Measurements from ENCODE around the gene EML6.
A peak's percentile ranks its signal among the peaks of the same experiment; 100 is the strongest.
"Not testable (repeated sequence)": the region's sequence is repeated elsewhere in the genome, so short reads cannot be mapped to it uniquely, and the experiment has no call there.

The EML6 gene

GRCh38 chr2:54723131-54723995 lies at the start of gene EML6:
Gene EML6, plus strand, starts transcription at chr2:54723662. Its CDS starts 1,400 bp downstream, at chr2:54725062.
- DNase-seq: peak; percentile 96

- no peak for DNase-seq
These were observed 48.2 kb upstream of the EML6 start for GRCh38 chr2:54675281-54675680.

- no peak for DNase-seq
These were observed 47.7 kb upstream of the EML6 start for GRCh38 chr2:54675738-54676137.

- no peak for DNase-seq
These were observed 46.8 kb upstream of the EML6 start for GRCh38 chr2:54676656-54677055.

GRCh38 chr2:54677476-54678265 lies 45.8 kb upstream of the EML6 start:
- no peak for DNase-seq

GRCh38 chr2:54678719-54679118 lies 44.7 kb upstream of the EML6 start:
- no peak for DNase-seq

- DNase-seq: no peak
These were observed 42.9 kb upstream of the EML6 start for GRCh38 chr2:54680397-54681041.

GRCh38 chr2:54681416-54681815 lies 42.0 kb upstream of the EML6 start:
- no peak for DNase-seq

GRCh38 chr2:54683596-54683995 lies 39.9 kb upstream of the EML6 start:
- no peak for DNase-seq

- DNase-seq: no peak
These were observed 38.1 kb upstream of the EML6 start for GRCh38 chr2:54685263-54685775.

- no peak for DNase-seq
These were observed 35.8 kb upstream of the EML6 start for GRCh38 chr2:54687595-54688152.

- no peak for DNase-seq
These were observed 31.9 kb upstream of the EML6 start for GRCh38 chr2:54691445-54692135.

GRCh38 chr2:54692556-54692955 lies 30.9 kb upstream of the EML6 start:
- no peak for DNase-seq

GRCh38 chr2:54695378-54695777 lies 28.1 kb upstream of the EML6 start:
- DNase-seq: no peak

GRCh38 chr2:54697934-54698333 lies 25.5 kb upstream of the EML6 start:
- DNase-seq: no peak

- not testable (repeated sequence) for DNase-seq
These were observed 24.5 kb upstream of the EML6 start for GRCh38 chr2:54698926-54699325.

GRCh38 chr2:54699665-54700064 lies 23.8 kb upstream of the EML6 start:
- DNase-seq: no peak

- DNase-seq: no peak
These were observed 22.4 kb upstream of the EML6 start for GRCh38 chr2:54701029-54701428.

- no peak for DNase-seq
These were observed 19.2 kb upstream of the EML6 start for GRCh38 chr2:54704238-54704637.

GRCh38 chr2:54704688-54705605 lies 18.5 kb upstream of the EML6 start:
- no peak for DNase-seq

- DNase-seq: no peak
These were observed 16.8 kb upstream of the EML6 start for GRCh38 chr2:54706622-54707021.
